Lower lobe of right lung (tissue), 2 donors: ENCODE data around the gene DDX17. TPM values are rescaled to one million over a fixed set of nuclear protein-coding genes. Genes with fewer than 3 reads are reported as not detected.

Experiments
- ATAC-seq, 2 donors: fragments of 200-7000 bp; cut with Tn5 transposase; one replicate each; pipeline ENCODE4 v1.9.1; 2020 to 2022; ENCODE audit warnings: mild to moderate bottlenecking in 2 of 2, moderate library complexity in 2 of 2
- DNase-seq: peaks from one replicate; pipeline ENCODE4 v3.0.0-alpha.2; 2020
- H3K27ac ChIP-seq: fragments of 200-600 bp; one replicate; pipeline ENCODE4 v1.8.0; 2022
- H3K27me3 ChIP-seq: fragments of 200-600 bp; one replicate; pipeline ENCODE4 v1.8.0; 2022; ENCODE audit warnings: low read depth
- H3K36me3 ChIP-seq: fragments of 200-600 bp; one replicate; pipeline ENCODE4 v1.8.0; 2022; ENCODE audit warnings: mild to moderate bottlenecking
- H3K4me1 ChIP-seq: fragments of 200-600 bp; one replicate; pipeline ENCODE4 v1.8.0; 2022
- H3K4me3 ChIP-seq: fragments of 200-600 bp; one replicate; pipeline ENCODE4 v1.8.0; 2022; ENCODE audit warnings: mild to moderate bottlenecking
- H3K9me3 ChIP-seq: fragments of 200-600 bp; one replicate; pipeline ENCODE4 v1.8.0; 2022
- intact Hi-C: fragments of 100-400 bp; cut with DNase I; formaldehyde crosslinking; loops from one replicate; pipeline ENCODE4 v1.11.0; 2022
- total RNA-seq: library from RNA; stranded (reverse); fragmentation: NEBNext Ultra II Directional; extraction: Animal tissue kit (Norgen Biotek cat#: 25700); gene quantifications from one replicate; pipeline ENCODE4 v1.2.1, GENCODE V29; 2021
- TF ChIP-seq, protein P1 (sequence below): fragments of 200-600 bp; IDR thresholded peaks from one replicate; pipeline ENCODE4 v1.8.0; 2022; ENCODE audit warnings: antibody characterized with exemption, mild to moderate bottlenecking
- donor health status: DM: no; HTN: yes; CAD: no; lungs with severe emphysema.

Gene DDX17
- total RNA-seq, 1 donor from 2014 or later, result 457 TPM

DNA sequence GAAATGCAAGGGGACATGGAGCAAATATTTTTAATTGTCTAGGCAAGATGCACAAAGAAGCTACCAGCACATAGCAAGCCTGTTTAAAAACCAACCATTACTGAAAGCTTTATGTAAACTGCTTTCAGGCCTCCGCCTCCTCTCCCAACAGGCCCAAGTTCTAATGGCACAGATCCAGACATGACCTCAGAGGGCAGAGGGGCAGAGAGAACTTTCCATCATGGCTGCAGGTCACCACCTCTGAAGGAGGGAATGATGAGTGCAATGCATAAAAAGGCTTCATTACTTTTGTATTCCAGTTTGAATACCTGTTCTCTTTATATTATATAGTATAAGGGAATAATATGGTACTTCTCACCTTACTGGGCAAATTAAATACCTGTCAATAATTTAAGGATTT, 15.2 kb downstream of the DDX17 start:
- Histone ChIP-seq H3K4me3 (no peak overlapping the region), H3K36me3 (peaks cover 100% of the 10 kb centered on the region), H3K27me3 (no peaks in the 10 kb centered on the region), H3K27ac (no peak overlapping the region), H3K9me3 (no peaks in the 10 kb centered on the region), H3K4me1 (peaks cover 33% of the 10 kb centered on the region)
- ATAC-seq (peak; percentile 47 to 84), DNase-seq (no peak)
- TF ChIP-seq, protein P1, sequence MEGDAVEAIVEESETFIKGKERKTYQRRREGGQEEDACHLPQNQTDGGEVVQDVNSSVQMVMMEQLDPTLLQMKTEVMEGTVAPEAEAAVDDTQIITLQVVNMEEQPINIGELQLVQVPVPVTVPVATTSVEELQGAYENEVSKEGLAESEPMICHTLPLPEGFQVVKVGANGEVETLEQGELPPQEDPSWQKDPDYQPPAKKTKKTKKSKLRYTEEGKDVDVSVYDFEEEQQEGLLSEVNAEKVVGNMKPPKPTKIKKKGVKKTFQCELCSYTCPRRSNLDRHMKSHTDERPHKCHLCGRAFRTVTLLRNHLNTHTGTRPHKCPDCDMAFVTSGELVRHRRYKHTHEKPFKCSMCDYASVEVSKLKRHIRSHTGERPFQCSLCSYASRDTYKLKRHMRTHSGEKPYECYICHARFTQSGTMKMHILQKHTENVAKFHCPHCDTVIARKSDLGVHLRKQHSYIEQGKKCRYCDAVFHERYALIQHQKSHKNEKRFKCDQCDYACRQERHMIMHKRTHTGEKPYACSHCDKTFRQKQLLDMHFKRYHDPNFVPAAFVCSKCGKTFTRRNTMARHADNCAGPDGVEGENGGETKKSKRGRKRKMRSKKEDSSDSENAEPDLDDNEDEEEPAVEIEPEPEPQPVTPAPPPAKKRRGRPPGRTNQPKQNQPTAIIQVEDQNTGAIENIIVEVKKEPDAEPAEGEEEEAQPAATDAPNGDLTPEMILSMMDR, result no peak
- intact Hi-C loops, result no loop called here

DNA sequence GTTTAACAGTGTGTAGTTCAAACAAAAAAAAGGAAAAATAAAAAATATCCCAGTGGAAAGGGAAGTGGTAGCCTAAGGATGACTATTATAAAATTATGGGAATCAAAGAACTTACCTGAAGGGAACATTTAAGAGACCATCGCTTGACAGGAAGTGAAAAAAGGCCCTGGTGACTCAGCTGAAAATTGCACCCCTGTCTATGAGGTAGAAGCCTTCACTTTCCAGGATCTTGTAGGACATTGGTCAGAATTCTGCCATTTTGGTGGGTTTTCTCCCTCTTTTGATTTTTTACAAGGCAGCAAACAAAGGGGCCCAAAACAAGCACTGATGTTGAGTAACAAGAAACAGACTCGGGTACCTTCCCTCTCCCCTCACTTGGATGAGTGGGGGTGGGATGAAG, 15.6 kb downstream of the DDX17 start:
- no peak overlapping the region for H3K4me3 ChIP-seq
- H3K4me1 ChIP-seq, result peaks cover 33% of the 10 kb centered on the region
- ATAC-seq, result peak in 1 of 2 donors; percentile 15
- no peaks in the 10 kb centered on the region for H3K27me3 ChIP-seq
- H3K27ac ChIP-seq, result no peak overlapping the region
- TF ChIP-seq, protein P1, result no peak
- peaks cover 100% of the 10 kb centered on the region for H3K36me3 ChIP-seq
- intact Hi-C loops, result no loop called here
- DNase-seq, result no peak
- no peaks in the 10 kb centered on the region for H3K9me3 ChIP-seq

DNA sequence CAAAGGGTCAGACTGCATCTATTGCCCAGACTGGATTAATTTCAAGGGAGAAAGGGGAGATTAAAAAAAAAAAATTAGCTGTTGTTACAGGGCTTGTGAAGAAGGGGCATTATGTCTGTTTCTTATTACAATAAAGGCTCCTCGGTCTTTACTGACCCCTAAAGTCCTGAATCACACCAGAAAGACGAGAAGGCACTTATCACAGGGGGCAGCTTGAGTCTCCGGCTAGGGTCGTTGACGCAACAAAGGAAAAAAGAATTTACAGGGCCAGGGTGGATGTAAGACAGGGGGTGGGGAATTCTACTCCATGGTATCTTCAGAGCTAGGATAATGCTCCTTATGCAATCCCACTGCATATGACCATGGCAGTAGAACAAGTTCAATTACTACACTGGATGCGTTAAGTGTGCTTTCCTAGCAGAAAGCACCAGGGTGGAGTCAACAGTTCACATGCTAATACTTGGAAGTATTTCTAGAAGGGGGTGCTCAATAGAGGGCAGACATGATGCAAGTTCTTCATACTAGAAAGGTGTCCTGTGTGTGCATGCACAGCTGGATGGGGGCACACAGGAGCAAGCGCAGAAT, 16.5 kb downstream of the DDX17 start:
- Histone ChIP-seq H3K27me3 (no peaks in the 10 kb centered on the region), H3K36me3 (peaks cover 100% of the 10 kb centered on the region), H3K9me3 (no peaks in the 10 kb centered on the region), H3K27ac (no peak overlapping the region), H3K4me3 (no peak overlapping the region), H3K4me1 (peaks cover 33% of the 10 kb centered on the region)
- TF ChIP-seq, protein P1, result no peak
- ATAC-seq (no peak), DNase-seq (no peak)
- intact Hi-C loops, result no loop called here

DNA sequence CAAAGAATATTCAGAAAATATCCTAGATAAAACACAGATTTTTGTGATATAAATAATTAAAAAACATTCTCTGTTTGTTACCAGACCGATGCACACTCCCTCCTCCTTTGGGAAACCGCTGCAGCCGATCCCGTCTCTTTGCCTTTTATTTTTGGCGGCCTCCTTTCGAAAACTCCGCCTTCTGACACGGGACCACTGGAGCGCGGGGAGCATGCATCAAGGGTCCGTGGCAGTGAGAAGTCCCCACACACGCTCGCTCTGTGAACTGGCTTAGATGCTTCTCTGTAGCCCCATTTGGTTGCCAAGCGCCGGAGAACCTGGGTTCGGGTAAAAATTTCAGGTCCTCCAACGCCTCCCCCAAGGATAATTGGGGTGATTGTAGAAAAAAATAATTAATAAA, 17.0 kb downstream of the DDX17 start:
- peaks cover 33% of the 10 kb centered on the region for H3K4me1 ChIP-seq
- DNase-seq, result no peak
- H3K4me3 ChIP-seq, result no peak overlapping the region
- no peaks in the 10 kb centered on the region for H3K27me3 ChIP-seq
- no peak overlapping the region for H3K27ac ChIP-seq
- H3K9me3 ChIP-seq, result no peaks in the 10 kb centered on the region
- no peak for ATAC-seq
- H3K36me3 ChIP-seq, result peaks cover 100% of the 10 kb centered on the region
- TF ChIP-seq, protein P1, result no peak
- intact Hi-C loops, result no loop called here

DNA sequence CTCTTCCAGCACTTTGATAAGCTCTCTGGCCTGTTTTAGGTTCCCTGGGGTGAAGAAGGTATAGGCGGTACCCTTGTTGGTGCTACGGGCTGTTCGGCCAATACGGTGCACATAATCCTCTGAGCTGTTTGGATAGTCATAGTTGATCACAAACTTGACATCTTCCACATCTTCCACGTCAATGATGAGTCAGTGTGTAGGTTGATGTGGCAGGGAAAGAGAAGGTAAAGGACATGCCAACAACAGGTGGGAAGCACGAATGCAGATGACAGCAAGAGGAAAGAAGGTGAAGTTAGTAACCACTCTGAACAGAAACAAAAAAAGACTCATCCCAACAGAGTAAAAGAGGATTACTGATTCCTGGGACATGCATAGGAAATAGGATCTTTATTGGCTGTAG, 18.2 kb downstream of the DDX17 start:
- Histone ChIP-seq H3K9me3 (no peaks in the 10 kb centered on the region), H3K27ac (no peak overlapping the region), H3K36me3 (peaks cover 100% of the 10 kb centered on the region), H3K27me3 (no peaks in the 10 kb centered on the region), H3K4me3 (no peak overlapping the region), H3K4me1 (peaks cover 28% of the 10 kb centered on the region)
- DNase-seq, result no peak
- intact Hi-C loops, result no loop called here
- TF ChIP-seq, protein P1, result no peak
- no peak for ATAC-seq
